Inferior parietal cortex (tissue), 1 donor: ENCODE measurements around the gene EPHA3.

Source experiments
- DNase-seq: peaks from one replicate; pipeline ENCODE4 v3.0.0-alpha.2; 2016; ENCODE audit errors: extremely low spot score

Gene EPHA3

GRCh38 chr3:89145995-89146394, 38.6 kb downstream of the EPHA3 start:
- DNase-seq = no peak

- DNase-seq = no peak
These were observed 47.0 kb downstream of the EPHA3 start for GRCh38 chr3:89154416-89154815.

- no peak for DNase-seq
These were observed 48.4 kb downstream of the EPHA3 start for GRCh38 chr3:89155811-89156210.

DNA sequence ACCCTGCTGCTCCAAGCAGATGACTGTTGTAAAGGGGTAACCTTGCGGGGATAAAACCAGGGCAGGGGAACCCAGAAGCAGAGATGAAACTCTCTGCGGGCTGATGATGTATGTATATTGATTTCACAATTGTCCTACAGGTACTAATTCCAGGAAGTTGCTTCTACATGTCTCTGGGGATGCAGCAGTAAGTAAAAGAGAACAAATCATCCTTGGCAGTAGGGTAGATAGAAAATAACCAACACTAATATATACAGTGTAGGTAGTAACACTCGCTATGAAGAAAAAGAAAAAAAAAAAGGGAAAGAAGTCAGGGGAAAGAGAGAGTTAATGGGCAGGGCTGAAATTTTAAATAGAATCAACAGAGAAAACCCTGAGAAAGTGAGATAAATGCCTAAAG, 50.2 kb downstream of the EPHA3 start:
- DNase-seq = no peak

- DNase-seq = no peak
These were observed 52.2 kb downstream of the EPHA3 start for GRCh38 chr3:89159605-89160004.

GRCh38 chr3:89164774-89165173, 57.4 kb downstream of the EPHA3 start:
- DNase-seq = no peak

- no peak for DNase-seq
These were observed 58.3 kb downstream of the EPHA3 start for GRCh38 chr3:89165636-89166263.

- DNase-seq = no peak
These were observed 64.5 kb downstream of the EPHA3 start for GRCh38 chr3:89171687-89172545.

GRCh38 chr3:89173546-89173945, 66.1 kb downstream of the EPHA3 start:
- DNase-seq = no peak

- no peak for DNase-seq
These were observed 72.1 kb downstream of the EPHA3 start for GRCh38 chr3:89179355-89180001.

GRCh38 chr3:89180334-89180733, 72.9 kb downstream of the EPHA3 start:
- no peak for DNase-seq

DNA sequence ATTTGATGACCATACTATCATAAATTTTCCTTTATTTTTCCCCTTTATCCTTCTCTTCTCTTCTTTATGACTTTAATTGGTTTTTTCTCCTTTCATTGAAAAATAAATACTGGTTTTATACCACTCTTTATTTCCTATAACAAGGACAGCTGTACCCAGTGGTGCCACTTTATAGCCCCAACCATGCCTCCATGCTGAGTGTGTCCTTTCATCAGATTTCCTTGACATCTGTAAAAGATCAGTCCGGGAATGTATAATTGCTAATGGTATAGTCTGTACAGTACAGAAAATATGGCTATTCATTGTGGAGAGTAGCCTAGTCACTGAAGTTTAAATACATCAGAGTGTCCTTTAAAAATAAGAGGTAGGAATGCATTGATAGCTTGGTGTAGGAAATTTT, 74.6 kb downstream of the EPHA3 start:
- DNase-seq = no peak

DNA sequence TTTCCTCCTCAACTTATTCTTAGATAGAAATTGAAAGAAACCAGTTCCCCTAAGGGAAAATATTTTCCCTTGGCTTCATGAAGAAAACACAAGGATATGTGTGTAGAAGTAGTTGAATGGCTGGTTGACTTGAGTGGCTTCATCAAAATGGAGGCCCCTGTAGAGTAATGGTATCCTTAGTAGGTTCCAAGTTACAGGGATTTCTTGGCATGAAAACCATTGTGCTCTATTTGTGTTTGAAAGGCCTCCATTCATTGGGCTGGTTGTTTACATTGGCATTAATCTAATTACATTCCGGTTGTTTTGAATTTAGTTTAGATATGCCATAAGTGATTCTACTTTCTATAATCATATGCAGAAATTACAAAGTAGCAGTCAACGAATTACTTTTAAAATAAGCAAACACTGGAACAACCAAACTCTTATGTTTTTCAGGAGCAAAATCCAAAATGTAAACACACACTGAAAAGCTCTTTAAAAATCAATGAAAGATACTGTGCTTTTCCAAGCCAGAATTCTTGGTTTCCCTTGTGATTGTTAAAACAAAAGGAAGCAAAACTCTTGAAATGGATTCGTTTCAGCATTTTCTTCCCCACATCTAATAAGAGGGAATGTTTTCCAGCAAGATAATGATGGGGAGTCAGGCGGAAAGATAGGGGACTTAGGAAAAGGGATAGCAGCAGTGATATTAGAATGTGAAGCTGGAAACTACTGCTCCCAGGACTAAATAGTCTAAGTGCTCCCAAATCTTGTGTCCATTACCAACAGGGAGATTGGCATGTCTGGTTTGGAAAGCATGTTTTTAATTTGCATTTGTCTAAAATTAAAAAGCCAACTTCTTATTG, 77.0 kb downstream of the EPHA3 start:
- DNase-seq = no peak

GRCh38 chr3:89186456-89186855, 79.0 kb downstream of the EPHA3 start:
- no peak for DNase-seq

DNA sequence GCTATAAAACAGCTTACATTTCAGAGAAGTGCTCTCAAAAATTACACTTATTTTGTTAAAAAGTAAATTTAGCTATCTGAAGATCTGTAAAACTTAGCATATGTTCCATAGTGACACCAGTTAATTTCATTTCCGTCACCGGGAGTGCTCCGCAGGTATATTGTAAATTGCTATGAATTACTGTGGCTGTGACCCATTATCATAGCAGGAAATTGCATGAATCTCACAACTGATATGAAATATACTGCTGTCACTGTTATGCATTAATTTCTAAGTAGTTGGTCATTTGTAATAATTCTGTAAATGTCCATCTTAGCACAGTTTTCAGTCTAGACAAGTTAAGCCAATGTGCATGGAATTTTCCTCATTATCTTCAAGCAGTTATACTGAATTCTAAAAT, 91.2 kb downstream of the EPHA3 start:
- DNase-seq = no peak

DNA sequence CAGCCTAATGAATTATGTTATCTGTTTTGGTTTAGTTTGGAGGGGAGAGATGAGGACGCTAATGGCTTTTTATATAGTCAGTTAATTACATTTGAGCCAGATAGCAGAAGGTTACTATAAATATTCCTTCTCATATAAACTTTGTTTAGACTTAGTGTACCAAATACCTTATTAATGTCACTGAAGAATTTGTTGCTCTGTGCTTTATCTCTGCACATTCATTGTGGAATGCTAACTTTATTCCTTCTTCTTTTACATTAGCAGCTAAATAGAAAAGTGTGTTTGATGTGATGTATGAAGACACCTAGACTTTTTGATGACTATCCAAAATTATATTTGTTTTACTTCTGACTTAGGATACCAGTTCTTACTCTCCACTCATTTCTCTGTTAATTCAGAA, 105.2 kb downstream of the EPHA3 start:
- DNase-seq = no peak

DNA sequence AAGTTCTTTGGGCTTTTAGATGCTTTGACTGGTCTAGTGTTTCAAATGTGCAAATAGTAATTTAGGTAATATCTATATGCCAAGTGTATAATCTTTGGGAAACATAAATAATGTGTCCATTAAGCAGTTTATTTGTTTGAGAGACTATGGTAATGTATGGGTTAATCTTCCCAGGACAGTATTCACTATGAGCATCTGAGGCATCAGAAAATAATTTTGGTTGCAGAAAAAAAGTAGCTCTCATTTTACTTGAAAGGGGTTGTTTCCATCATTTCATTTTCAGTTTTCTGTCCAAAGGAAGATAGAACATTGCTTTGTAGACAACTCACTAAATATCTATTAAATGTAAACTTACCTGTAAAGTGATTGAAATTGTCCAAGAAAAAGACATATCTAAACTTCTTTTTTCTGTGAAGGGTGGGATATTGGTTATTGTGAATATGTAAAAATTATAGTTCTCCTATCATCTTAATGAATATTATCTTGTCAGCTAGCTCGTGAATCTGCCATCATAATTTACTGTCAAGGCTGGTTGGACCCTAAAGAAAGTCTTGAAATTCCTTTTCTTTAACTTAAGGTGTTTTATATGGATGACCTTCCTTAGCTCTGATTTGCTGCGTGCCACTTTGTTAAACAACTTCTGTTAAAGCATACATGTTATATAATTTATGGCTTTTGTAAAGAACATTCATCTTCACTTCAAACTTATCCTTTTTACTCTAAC, 108.8 kb downstream of the EPHA3 start:
- DNase-seq = no peak

- no peak for DNase-seq
These were observed 109.8 kb downstream of the EPHA3 start for GRCh38 chr3:89217148-89217685.

GRCh38 chr3:89221924-89222323, 114.5 kb downstream of the EPHA3 start:
- no peak for DNase-seq

GRCh38 chr3:89223188-89223587, 115.8 kb downstream of the EPHA3 start:
- DNase-seq = no peak

DNA sequence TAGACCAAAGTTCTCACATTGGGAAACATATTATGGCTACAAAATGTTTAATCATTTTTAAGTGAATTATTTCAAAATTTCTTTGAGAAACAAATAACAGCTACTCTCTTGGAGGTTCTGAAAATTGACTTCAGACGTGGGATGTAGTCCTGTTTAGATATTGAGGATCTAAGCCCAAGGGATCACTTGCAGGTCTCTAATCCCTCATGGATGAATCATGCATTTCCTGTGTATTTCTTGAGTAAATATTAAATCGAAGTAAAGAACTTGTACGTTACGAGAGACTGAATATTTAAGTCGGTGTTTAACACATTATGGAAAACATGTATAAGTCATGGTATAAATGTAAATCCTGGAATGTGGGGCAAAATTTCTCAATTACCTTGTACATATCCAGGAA, 119.8 kb downstream of the EPHA3 start:
- DNase-seq = no peak
